GM12878 (cell line): ENCODE data around the gene IGF2R. TPM values are rescaled to one million over a fixed set of nuclear protein-coding genes. Genes with fewer than 3 reads are reported as not detected.

Experiments
- ATAC-seq: fragments of 200-7000 bp; cut with Tn5 transposase; 3 replicates; pipeline ENCODE4 v1.9.1; 2020; ENCODE audit warnings: mild to moderate bottlenecking, moderate library complexity
- BruUV-seq: library from RNA; stranded (reverse); fragments of 400-500 nt; replicated peaks from 2 replicates; lab custom pipeline; 2021; lab: Mats Ljungman, UMichigan
- CTCF ChIA-PET: fragments of 300-600 bp; sonication (Branson Sonifier 250); formaldehyde crosslinking; extraction: SDS; loops from one replicate; lab custom pipeline; 2021; ENCODE audit warnings: inconsistent platforms; lab: Yijun Ruan, JAX
- POLR2A ChIA-PET: fragments of 350-600 bp; formaldehyde crosslinking; extraction: SDS; loops from one replicate; lab custom pipeline; 2021; ENCODE audit warnings: inconsistent platforms; lab: Charles Lee
- RAD21 ChIA-PET: fragments of 300-600 bp; sonication (Branson Sonifier 250); formaldehyde crosslinking; loops from one replicate; lab custom pipeline; 2023; ENCODE audit warnings: antibody characterized with exemption; ENCODE audit not compliant: unreplicated experiment; lab: Charles Lee
- SMC1A ChIA-PET: fragments of 300-600 bp; sonication (Branson Sonifier 250); formaldehyde crosslinking; loops from one replicate; lab custom pipeline; 2023; ENCODE audit not compliant: unreplicated experiment, uncharacterized antibody; lab: Charles Lee
- DNase-seq: peaks from one replicate; pipeline ENCODE4 v3.0.0-alpha.2; 2011; ENCODE audit warnings: low read depth, low spot score
- FAIRE-seq: peaks from 3 replicates; lab custom pipeline; 2011; peaks lifted over from hg19 to GRCh38; lab: Jason Lieb, UNC
- H2AFZ ChIP-seq: 2 replicates; pipeline ENCODE4 v1.6.0; 2011; ENCODE audit warnings: low read depth, low read length, control low read depth; ENCODE audit not compliant: control insufficient read depth
- H3K27ac ChIP-seq: 2 replicates; pipeline ENCODE4 v1.5.1; 2011; ENCODE audit warnings: control low read depth; ENCODE audit not compliant: control insufficient read depth, insufficient read depth
- H3K27me3 ChIP-seq, 2 experiments: replicated peaks in 1 of 2; 2 replicates each; pipeline versions ENCODE4 v1.6.0 to v1.6.1; 2011; ENCODE audit warnings: low read length in 1 of 2; ENCODE audit not compliant: control insufficient read depth in 2 of 2, insufficient read depth in 2 of 2
- H3K36me3 ChIP-seq, 2 experiments: 2 replicates each; pipeline ENCODE4 v1.5.1; 2011; ENCODE audit warnings: low read length in 1 of 2; ENCODE audit not compliant: control insufficient read depth in 2 of 2, insufficient read depth in 2 of 2
- H3K4me1 ChIP-seq: 2 replicates; pipeline ENCODE4 v1.6.1; 2011; ENCODE audit warnings: mild to moderate bottlenecking, low read length, moderate library complexity, mixed read lengths; ENCODE audit not compliant: control insufficient read depth, insufficient read depth
- H3K4me2 ChIP-seq: 2 replicates; pipeline ENCODE4 v1.6.0; 2011; ENCODE audit warnings: control low read depth; ENCODE audit not compliant: control insufficient read depth, insufficient read depth
- H3K4me3 ChIP-seq: fragments of 200-600 bp; sonication (generic); 2 replicates; pipeline ENCODE4 v1.5.1; 2016
- H3K79me2 ChIP-seq: 2 replicates; pipeline ENCODE4 v1.6.0; 2011; ENCODE audit warnings: low read length; ENCODE audit not compliant: control insufficient read depth, insufficient read depth
- H3K9ac ChIP-seq: 2 replicates; pipeline ENCODE4 v1.8.0; 2011; ENCODE audit warnings: low read length, control low read depth, mixed read lengths; ENCODE audit not compliant: control insufficient read depth, insufficient read depth
- H3K9me3 ChIP-seq: replicated peaks from 3 replicates; pipeline ENCODE4 v1.5.1; 2011; ENCODE audit warnings: mild to moderate bottlenecking, low read length; ENCODE audit not compliant: control insufficient read depth, insufficient read depth
- H4K20me1 ChIP-seq: 2 replicates; pipeline ENCODE4 v1.6.0; 2011; ENCODE audit not compliant: control insufficient read depth, insufficient read depth
- BACH1 ChIP-seq: fragments of 450-650 bp; IDR thresholded peaks from 2 replicates; pipeline ENCODE4 v1.6.1; 2017; ENCODE audit warnings: mild to moderate bottlenecking, borderline replicate concordance
- CEBPZ ChIP-seq: fragments of 150-350 bp; IDR thresholded peaks from 2 replicates; pipeline ENCODE4 v1.6.1; 2016; ENCODE audit warnings: low read depth, low read length
- IKZF1 ChIP-seq: fragments of 450-650 bp; conservative IDR thresholded peaks from 2 replicates; pipeline ENCODE4 v1.6.1; 2017; ENCODE audit warnings: antibody characterized with exemption, mild to moderate bottlenecking
- YY1 ChIP-seq: IDR thresholded peaks from 2 replicates; pipeline ENCODE4 v1.6.1; 2011; ENCODE audit warnings: low read depth, mild to moderate bottlenecking, low read length
- ZBTB4 ChIP-seq: fragments of 450-650 bp; formaldehyde crosslinking; IDR thresholded peaks from 2 replicates; pipeline ENCODE4 v1.4.0; 2022; ENCODE audit warnings: mild to moderate bottlenecking, moderate library complexity
- WGBS: methylation state at CpG from one replicate; pipeline ENCODE4 v1.1.6; 2016; ENCODE audit warnings: low lambda C conversion rate; ENCODE audit not compliant: insufficient replicate concordance, insufficient coverage; ENCODE audit errors: missing lambda C conversion rate; 5-methylcytosine and 5-hydroxymethylcytosine counted together
- in situ Hi-C: fragments of 300-500 bp; cut with MboI; formaldehyde crosslinking; loops from 9 replicates; pipeline ENCODE4 v1.14.3; 2018; ENCODE audit warnings: mixed read lengths
- intact Hi-C: fragments of 100-400 bp; cut with micrococcal nuclease; formaldehyde crosslinking; loops from one replicate; pipeline ENCODE4 v1.14.2; 2022; ENCODE audit not compliant: unreplicated experiment
- polyA plus RNA-seq, 11 experiments: library from polyadenylated mRNA; depleted of rRNA in 4 of 11; unstranded in 6 of 11; stranded (reverse) in 5 of 11; fragments of >200 nt; fragmentation: Nextera tagmentation in 4 of 11; fragmentation: Illumina TruSeq in 1 of 11; extraction: Ambion mirVana in 4 of 11; extraction: Trizol in 1 of 11; gene quantifications; 1 replicate in 1 of 11; 2 replicates in 10 of 11; pipeline versions ENCODE4 v1.2.1 to v1.2.3, GENCODE V29; 2011 to 2016; ENCODE audit warnings: inconsistent platforms in 2 of 11, missing spikeins in 2 of 11, low read depth in 1 of 11
- total RNA-seq, 4 experiments: library from RNA; depleted of rRNA in 3 of 4; stranded (reverse); fragments of >200 nt in 3 of 4; fragmentation: Illumina TruSeq in 1 of 4; extraction: Trizol in 1 of 4; gene quantifications; 2 replicates each; pipeline versions ENCODE4 v1.2.1 to v1.2.3, GENCODE V29; 2013 to 2021

IGF2R gene
- total and polyA plus RNA-seq, 10 of the 15 experiments (the other 5 are each of a cell fraction or from before 2014, with no cell fraction given): 1.00 to 40.1 (median 16.8) TPM

GRCh38 chr6:160108077-160108476, 139.2 kb downstream of the IGF2R start:
- intact Hi-C loops: loop anchor here (10.0 kb wide), 1 partner anchor 413 kb away; the partner anchor contains the start of gene SOD2
- TF ChIP-seq CEBPZ (no peak), ZBTB4 (CRISPR knock-in tag) (no peak), IKZF1 (no peak), YY1 (no peak), BACH1 (no peak)
- H3K27ac ChIP-seq: no peak overlapping the region
- DNase-seq (no peak), ATAC-seq (no peak), FAIRE-seq (no peak)
- POLR2A ChIA-PET: no interaction called here
- H3K9ac ChIP-seq: no peak overlapping the region
- in situ Hi-C loops: no loop called here
- no peak overlapping the region for H3K4me3 ChIP-seq
- H3K79me2 ChIP-seq: no peaks in the 10 kb centered on the region
- H3K9me3 ChIP-seq: no peaks in the 10 kb centered on the region
- no peaks in the 10 kb centered on the region for H3K4me1 ChIP-seq
- H3K4me2 ChIP-seq: no peak overlapping the region
- no peaks in the 10 kb centered on the region for H3K27me3 ChIP-seq
- SMC1A ChIA-PET: no interaction called here
- RAD21 ChIA-PET: no interaction called here
- WGBS: 90% methylated on average over 5 of the region's 5 CpGs
- no peaks in the 10 kb centered on the region for H4K20me1 ChIP-seq
- no peak overlapping the region for H2AFZ ChIP-seq
- CTCF ChIA-PET: no interaction called here
- peaks cover 10 to 15% of the 10 kb centered on the region in 2 experiments for H3K36me3 ChIP-seq
- no TSS peak for BruUV-seq
